ENCODE data around the gene ASCL5.

DNA sequence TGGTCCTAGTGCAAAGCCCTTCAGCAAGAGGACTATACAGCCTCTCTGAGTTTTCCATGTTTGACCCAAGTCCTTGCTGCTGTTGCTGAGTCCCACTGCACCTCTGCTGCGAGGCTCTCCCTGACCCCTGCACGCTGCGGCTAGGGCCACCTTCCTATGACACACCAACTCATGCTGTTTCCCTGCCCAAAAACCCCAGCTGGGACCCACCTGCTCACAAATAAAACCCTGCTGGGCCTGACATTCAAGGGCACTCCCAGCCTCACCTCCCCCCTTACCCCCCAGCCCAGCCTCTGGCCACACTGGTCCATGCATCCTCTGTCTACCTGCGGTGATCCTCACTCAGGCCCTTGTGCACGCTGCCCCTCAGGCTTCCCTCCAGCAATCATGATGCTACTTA is 12.3 kb upstream of the ASCL5 start:
- TF ChIP-seq, protein P1, sequence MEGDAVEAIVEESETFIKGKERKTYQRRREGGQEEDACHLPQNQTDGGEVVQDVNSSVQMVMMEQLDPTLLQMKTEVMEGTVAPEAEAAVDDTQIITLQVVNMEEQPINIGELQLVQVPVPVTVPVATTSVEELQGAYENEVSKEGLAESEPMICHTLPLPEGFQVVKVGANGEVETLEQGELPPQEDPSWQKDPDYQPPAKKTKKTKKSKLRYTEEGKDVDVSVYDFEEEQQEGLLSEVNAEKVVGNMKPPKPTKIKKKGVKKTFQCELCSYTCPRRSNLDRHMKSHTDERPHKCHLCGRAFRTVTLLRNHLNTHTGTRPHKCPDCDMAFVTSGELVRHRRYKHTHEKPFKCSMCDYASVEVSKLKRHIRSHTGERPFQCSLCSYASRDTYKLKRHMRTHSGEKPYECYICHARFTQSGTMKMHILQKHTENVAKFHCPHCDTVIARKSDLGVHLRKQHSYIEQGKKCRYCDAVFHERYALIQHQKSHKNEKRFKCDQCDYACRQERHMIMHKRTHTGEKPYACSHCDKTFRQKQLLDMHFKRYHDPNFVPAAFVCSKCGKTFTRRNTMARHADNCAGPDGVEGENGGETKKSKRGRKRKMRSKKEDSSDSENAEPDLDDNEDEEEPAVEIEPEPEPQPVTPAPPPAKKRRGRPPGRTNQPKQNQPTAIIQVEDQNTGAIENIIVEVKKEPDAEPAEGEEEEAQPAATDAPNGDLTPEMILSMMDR (IDR thresholded peaks at IDR 0.05) = no peak
- TF ChIP-seq POLR2A (IDR thresholded peaks at IDR 0.05) = no peak
